Mesodermal cell (in vitro differentiated cells): Measurements from ENCODE around the gene ACOT7.
A peak's percentile ranks its signal among the peaks of the same experiment; 100 is the strongest.

Experiments used
- H3K27ac ChIP-seq: 2 replicates; pipeline ENCODE4 v1.7.0; 2013; ENCODE audit warnings: mild to moderate bottlenecking, low read depth, low read length, moderate library complexity; ENCODE audit not compliant: severe bottlenecking
- H3K36me3 ChIP-seq: 2 replicates; pipeline ENCODE4 v1.7.1; 2013; ENCODE audit warnings: mild to moderate bottlenecking, low read length, moderate library complexity; ENCODE audit not compliant: control insufficient read depth, insufficient read depth
- H3K4me1 ChIP-seq: one replicate; pipeline ENCODE4 v1.7.1; 2013; ENCODE audit warnings: mild to moderate bottlenecking, low read length; ENCODE audit not compliant: insufficient read depth, control insufficient read depth, poor library complexity, severe bottlenecking
- H3K4me3 ChIP-seq: 2 replicates; pipeline ENCODE4 v1.7.0; 2013; ENCODE audit warnings: low read length, control low read depth, mild to moderate bottlenecking; ENCODE audit not compliant: insufficient read depth, poor library complexity, severe bottlenecking; ENCODE audit errors: extremely low read depth
- H3K9me3 ChIP-seq: 2 replicates; pipeline ENCODE4 v1.7.1; 2013; ENCODE audit warnings: mild to moderate bottlenecking, low read length, moderate library complexity; ENCODE audit not compliant: control insufficient read depth
- WGBS, 2 experiments: methylation state at CpG; one replicate each; pipeline ENCODE4 v1.1.5; 2013; ENCODE audit warnings: missing lambda C conversion rate in 2 of 2; ENCODE audit not compliant: insufficient coverage in 2 of 2; 5-methylcytosine and 5-hydroxymethylcytosine counted together

The ACOT7 gene

DNA sequence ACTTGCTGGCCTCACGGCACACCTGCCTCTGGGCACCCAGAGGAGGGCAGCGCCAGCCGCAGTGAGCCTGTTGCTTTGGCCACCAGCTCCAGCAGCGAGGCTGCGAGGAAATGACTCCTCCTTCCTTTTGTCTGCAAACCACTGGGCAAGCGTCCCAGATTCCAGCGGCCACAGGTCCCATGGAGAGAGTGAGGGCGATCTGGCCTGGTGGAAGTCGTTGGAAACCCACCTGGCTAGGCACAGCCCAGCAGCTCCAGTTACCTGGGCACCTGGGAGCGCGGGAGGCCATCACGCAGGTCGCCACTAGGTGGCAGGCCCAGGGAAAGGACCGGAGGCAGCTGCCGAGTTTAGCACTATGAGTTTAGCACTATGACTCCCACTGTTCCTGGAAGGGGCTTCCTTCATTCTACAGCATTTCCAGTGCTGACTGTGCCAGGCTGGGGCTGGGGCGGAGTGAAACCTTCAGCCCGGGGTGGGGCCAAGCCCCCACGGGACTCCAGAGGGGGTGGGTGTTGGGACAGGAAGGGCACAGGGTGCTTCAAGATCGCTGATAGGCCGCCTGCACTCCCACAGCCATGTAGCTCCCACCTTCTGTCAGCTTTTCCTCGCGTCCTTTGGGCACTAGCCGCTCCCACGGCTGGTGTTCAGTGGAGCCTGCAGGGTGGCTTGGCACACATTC lies 29.9 kb upstream of the ACOT7 start:
- no peak overlapping the region for H3K4me3 ChIP-seq
- WGBS, 2 experiments = 16 to 22% methylated on average over 17 to 20 of the region's 24 CpGs
- H3K9me3 ChIP-seq = no peaks in the 10 kb centered on the region
- no peak overlapping the region for H3K27ac ChIP-seq
- H3K4me1 ChIP-seq = peaks cover 12% of the 10 kb centered on the region
- no peaks in the 10 kb centered on the region for H3K36me3 ChIP-seq

DNA sequence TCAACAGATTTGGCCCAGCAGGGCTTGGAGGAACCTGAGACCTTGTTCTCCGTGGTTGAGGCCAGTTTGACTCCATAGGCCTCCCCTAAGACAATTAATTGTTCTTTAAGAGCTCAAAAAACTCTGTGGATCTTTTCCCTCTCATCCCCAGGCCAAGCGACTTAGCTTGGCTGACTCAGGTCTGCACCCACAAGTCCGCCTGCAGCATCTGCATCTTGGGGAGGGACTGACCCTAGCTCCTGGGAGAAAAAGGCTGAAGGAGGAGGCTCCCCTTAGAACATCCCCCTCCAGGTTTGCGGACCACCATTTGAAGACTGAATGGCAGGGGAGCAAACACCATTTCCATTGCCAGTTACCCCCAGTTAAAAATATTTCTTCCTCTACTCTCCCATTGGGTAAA lies 27.7 kb upstream of the ACOT7 start:
- Histone ChIP-seq H3K4me1 (peaks cover 12% of the 10 kb centered on the region), H3K9me3 (no peaks in the 10 kb centered on the region), H3K4me3 (no peak overlapping the region), H3K27ac (no peak overlapping the region), H3K36me3 (no peaks in the 10 kb centered on the region)
- WGBS, 2 experiments = 6 to 50% methylated on average over 1 to 2 of the region's 4 CpGs

DNA sequence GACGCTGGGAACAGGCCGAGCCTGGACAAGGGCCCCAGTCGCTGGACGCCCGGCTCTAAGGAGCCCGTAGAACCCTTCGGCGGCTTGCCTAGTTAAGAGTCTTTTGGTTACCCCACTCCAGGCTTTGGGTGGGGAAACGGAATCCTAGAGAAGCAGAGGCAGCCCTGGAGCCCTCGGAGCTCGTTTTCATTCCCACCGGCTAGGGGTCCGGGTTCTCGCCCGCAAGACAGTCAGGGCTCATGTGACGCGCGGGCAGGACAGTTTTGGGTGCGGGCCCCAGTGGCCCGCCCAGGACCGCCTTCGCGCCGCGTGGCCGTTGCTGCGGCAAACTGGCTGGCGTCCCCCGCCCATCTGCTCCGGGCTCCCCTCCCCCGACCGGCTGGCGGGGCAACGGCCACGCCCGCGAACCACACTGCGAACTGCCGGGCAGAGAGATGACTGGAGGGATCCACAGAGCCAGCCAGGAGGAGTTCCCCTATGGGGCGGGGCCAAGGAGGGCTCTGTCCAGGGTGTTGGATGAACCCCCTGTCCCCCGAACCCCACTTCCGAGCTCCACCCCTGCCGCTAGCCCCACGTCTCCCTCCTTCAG lies 27.0 kb upstream of the ACOT7 start:
- Histone ChIP-seq H3K27ac (no peak overlapping the region), H3K9me3 (no peaks in the 10 kb centered on the region), H3K4me1 (peaks cover 18% of the 10 kb centered on the region), H3K36me3 (no peaks in the 10 kb centered on the region), H3K4me3 (peak overlapping the region; percentile 18)
- 5 to 13% methylated on average over 32 to 42 of the region's 44 CpGs for WGBS, 2 experiments

DNA sequence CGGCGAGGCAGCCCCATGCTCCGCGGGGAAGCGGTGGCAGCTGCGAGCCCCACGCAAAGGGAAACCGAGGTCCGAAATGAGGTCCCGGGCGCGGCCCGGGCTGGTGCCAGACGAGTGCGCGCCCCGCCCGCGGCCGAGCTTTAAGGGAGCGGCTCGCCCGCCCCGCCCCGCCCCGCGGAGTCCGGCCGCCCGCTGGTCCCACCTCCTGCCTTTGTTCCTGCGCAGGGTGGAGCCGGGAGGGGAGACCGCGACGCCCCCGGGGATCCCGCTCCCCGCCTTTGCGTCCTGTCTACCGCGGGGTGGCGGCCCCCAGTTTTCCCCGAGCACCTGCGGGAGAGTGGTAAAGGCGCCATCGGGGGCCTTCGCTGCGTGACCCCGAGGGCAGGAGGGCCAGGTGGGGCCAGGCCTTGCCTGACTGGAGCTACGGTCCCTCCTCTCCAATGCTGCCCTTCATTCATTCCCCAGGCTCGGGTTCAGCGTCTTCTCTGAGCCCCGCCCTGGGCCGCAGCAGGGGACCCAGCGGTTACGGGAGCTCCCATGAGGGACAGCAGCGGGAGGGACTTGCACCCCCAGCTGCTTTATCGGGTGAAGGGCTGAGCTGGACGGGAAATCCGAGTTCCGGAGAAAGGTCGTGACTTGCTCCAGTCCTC lies 26.4 kb upstream of the ACOT7 start, which contains the start of gene HES2:
Gene HES2, minus strand, starts transcription at position 116 of the 650 bp plus-strand sequence. Its CDS starts 99 bp downstream, at position 17.
- Histone ChIP-seq H3K4me3 (peak within 1 kb of the TSS; percentile 18), H3K4me1 (peaks cover 24% of the 10 kb centered on the region), H3K9me3 (no peaks in the 10 kb centered on the region), H3K27ac (no peak within 1 kb of the TSS), H3K36me3 (no peaks in the 10 kb centered on the region)
- WGBS, 2 experiments = 0 to 3% methylated on average over 35 to 56 of the region's 62 CpGs

DNA sequence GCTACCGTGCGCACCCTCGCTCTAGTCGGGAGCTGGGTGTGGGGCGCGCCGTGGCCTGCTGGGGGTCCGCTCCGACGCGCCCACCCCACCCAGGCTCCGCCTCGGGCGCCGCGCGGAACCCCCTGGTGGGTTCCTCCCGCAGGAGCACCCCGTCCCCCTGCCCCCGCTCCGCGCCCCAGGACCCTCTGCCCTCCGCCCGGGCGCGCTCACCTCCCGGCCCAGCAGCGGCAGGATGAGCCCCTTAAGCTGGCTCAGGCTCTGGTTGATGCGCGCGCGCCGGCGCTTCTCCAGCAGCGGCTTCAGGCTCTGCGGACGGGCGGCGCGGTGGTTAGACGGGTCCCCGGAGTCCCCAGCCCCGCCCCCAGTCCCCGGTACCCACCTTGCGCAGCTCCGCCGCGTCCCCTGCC lies 25.8 kb upstream of the ACOT7 start:
- no peaks in the 10 kb centered on the region for H3K9me3 ChIP-seq
- H3K36me3 ChIP-seq = no peaks in the 10 kb centered on the region
- peaks cover 29% of the 10 kb centered on the region for H3K4me1 ChIP-seq
- peak overlapping the region; percentile 18 for H3K4me3 ChIP-seq
- H3K27ac ChIP-seq = no peak overlapping the region
- WGBS, 2 experiments = 3 to 5% methylated on average over 34 to 42 of the region's 48 CpGs

DNA sequence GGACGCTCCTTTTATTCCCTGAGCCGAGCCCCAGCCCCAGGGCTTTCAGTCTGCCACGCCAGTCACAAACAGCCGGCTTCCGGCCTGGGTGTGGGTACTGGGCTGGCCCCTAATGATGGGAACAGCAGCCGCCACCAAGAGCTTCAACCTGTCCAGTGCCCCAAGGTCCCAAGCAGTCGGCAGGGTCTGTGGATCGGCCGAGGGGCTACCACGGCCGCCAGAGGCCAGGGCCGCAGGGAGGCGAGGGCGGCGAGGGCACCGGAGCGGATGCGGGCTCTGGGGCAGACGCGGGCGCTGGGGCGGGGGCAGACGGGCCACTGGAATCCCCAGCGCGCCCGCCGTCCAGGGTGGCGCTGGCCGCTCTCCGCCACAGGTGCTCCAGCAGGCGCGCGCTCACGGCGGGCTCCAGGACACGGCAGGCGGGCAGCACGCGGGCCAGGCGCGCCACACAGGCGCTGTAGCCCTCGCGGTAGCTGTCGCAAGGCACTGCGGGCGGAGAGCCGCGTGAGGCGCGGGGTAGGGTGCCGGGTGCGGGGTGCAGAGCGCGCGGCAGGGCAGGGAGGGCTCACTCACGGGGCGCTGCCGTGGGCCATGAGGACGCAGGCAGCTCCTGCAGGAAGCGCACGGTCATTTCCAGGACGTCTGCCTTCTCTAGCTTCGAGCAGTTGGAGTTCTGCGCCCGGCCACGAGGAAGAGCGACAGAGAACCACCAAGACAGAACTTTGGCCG lies 25.3 kb upstream of the ACOT7 start:
- Histone ChIP-seq H3K4me3 (peak overlapping the region; percentile 18), H3K4me1 (peaks cover 30% of the 10 kb centered on the region), H3K27ac (no peak overlapping the region), H3K9me3 (no peaks in the 10 kb centered on the region), H3K36me3 (no peaks in the 10 kb centered on the region)
- WGBS, 2 experiments = 12 to 16% methylated on average over 52 to 66 of the region's 69 CpGs

DNA sequence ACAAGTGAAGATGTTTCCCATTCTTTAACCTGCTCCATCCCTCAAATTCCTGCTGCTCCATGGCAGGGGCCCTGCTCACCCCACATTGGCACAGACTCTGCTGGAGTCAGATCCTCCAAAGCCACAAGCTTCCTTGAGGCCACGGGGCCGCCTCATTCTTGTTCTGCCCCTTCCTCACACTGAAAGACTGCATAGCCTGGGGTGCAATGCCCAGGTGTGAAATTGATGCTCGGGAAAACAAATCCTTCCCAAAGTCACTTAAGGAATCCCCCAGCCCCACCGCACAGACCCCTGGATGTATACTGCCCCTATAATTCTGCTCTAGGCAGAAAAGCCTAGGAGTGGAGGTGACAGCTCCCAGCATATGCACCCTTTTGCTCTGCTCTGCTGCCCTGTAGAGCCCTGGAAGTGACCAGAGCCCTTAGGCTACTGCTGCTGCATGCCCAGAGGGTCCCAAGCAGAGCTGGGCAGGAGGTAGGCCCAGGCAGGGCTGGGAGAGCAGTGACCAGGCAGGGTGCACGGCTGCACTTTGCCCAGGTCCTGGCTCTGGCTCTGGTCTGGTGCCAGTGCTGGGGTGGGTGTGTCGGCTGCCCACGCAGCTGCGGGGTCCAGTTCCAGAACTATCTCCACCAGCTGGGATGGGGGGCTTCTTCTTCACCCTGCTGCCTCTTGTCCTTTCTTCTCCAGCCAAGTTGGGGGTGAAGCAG lies 24.5 kb upstream of the ACOT7 start:
- peaks cover 30% of the 10 kb centered on the region for H3K4me1 ChIP-seq
- WGBS, 2 experiments = 67 to 73% methylated on average over 6 to 7 of the region's 8 CpGs
- H3K27ac ChIP-seq = no peak overlapping the region
- no peaks in the 10 kb centered on the region for H3K36me3 ChIP-seq
- H3K4me3 ChIP-seq = no peak overlapping the region
- H3K9me3 ChIP-seq = no peaks in the 10 kb centered on the region

DNA sequence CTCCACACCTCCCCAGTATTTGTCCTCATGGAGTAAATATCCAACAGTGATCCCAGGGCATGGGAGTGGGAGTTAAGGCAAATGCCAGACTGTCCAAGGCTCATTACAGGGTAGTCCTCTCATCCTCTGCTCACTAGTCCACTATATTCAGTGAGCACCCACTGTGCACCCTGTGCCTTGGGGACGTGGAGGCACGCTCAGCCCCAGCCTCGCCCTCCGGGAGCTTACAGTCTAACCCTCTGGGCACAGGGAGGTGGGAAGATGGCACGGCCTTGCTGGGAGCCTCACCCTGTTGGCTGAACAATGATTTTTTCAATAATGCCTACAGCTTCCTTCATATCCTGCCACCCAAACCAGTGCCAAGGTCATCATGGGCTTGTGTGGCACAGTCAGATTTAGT lies 23.3 kb upstream of the ACOT7 start:
- H3K36me3 ChIP-seq = no peaks in the 10 kb centered on the region
- peaks cover 30% of the 10 kb centered on the region for H3K4me1 ChIP-seq
- no peak overlapping the region for H3K27ac ChIP-seq
- H3K4me3 ChIP-seq = no peak overlapping the region
- 89 to 92% methylated on average over 4 to 5 of the region's 5 CpGs for WGBS, 2 experiments
- no peaks in the 10 kb centered on the region for H3K9me3 ChIP-seq

DNA sequence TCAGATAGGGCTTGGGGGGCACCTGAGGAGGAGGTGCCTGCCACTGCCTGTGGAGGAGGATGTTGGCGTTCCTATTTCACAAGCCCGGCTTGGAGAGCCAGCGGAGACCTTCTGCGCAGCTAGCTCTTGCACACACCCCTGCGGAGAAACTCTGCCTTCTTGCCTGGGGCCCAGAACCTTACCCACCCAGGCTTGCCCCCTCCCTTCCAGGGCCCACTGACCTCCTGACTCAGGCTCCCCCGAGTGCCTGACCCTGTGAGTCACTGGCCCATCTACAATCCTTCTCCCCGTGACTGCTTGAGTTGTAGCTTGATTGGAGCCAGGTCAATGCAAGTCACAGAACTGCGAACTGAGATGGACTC lies 22.7 kb upstream of the ACOT7 start:
- WGBS, 2 experiments = 71 to 93% methylated on average over 6 to 8 of the region's 8 CpGs
- Histone ChIP-seq H3K9me3 (no peaks in the 10 kb centered on the region), H3K4me3 (no peak overlapping the region)

DNA sequence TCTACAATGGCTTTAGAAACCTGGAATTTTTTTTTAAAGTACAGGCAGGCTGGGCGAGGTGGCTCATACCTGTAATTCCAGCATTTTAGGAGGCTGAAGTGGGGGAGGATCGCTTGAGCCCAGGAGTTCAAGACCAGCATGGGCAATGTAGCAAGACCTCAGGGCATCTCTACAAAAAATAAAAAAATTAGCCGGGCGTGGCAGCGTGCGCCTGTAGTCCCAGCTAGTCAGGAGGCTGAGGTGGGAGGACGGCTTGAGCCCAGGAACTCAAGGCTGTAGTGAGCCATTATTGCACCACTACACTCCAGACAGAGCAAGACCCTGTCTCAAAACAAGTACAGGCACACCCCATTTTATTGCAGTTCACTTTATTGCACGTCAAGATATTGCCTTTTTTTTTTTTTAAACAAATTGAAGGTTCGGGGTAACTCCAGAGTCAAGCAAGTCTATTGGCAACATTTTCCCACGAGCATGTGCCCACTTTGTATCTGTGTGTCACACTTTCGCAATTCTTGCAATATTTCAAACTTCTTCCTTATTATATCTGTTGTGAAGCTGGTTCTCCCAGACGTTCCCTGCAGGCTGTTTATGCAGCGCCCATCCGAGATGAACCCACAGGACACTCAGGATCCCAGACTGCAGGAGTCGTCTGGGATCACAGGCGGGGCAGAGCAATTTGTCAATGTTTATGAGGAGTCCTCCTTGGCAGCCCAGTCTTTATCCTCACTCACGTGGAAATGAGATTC lies 21.5 kb upstream of the ACOT7 start:
- Histone ChIP-seq H3K36me3 (no peaks in the 10 kb centered on the region), H3K4me1 (peaks cover 22% of the 10 kb centered on the region), H3K9me3 (no peaks in the 10 kb centered on the region), H3K27ac (no peak overlapping the region), H3K4me3 (no peak overlapping the region)
- 81 to 84% methylated on average over 11 to 17 of the region's 17 CpGs for WGBS, 2 experiments

More for the DNA sequence above, 22.7 kb upstream of the ACOT7 start:
- peaks cover 30% of the 10 kb centered on the region for H3K4me1 ChIP-seq
- no peak overlapping the region for H3K27ac ChIP-seq
- H3K36me3 ChIP-seq = no peaks in the 10 kb centered on the region
